ENCODE data around the gene KLK15. TPM values are rescaled to one million over a fixed set of nuclear protein-coding genes. Genes with fewer than 3 reads are reported as not detected.

Gene KLK15
- total RNA-seq, 1 donor from 2014 or later, result not detected

- TF ChIP-seq CTCF (IDR thresholded peaks at IDR 0.05; ENCODE audit: insufficient read depth, low read depth, low read length) (no peak), EZH2 (IDR thresholded peaks at IDR 0.05; ENCODE audit: insufficient read depth, low read length) (no peak)
- no peak overlapping the region for H3K27ac Mint-ChIP-seq (ENCODE audit: unreplicated experiment)
- H3K4me3 Mint-ChIP-seq (ENCODE audit: unreplicated experiment), result no peak overlapping the region
- DNase-seq (ENCODE audit: low read depth) (no peak), FAIRE-seq (no peak)
- Histone ChIP-seq H4K20me1 (ENCODE audit: insufficient read depth, low read length) (no peaks in the 10 kb centered on the region), H3K27ac (ENCODE audit: low read depth, low read length) (no peak overlapping the region), H2AFZ (ENCODE audit: low read depth, low read length) (no peak overlapping the region), H3K9me3 (ENCODE audit: insufficient read depth, low read depth, low read length) (no peaks in the 10 kb centered on the region), H3K36me3 (ENCODE audit: insufficient read depth, low read length) (no peaks in the 10 kb centered on the region), H3K27me3 (ENCODE audit: insufficient read depth, low read length) (no peaks in the 10 kb centered on the region), H3K4me1 (ENCODE audit: insufficient read depth, low read length) (no peaks in the 10 kb centered on the region), H3K4me2 (ENCODE audit: low read length) (no peak overlapping the region), H3K79me2 (ENCODE audit: insufficient read depth, low read length) (no peaks in the 10 kb centered on the region), H3K4me3 (ENCODE audit: insufficient read depth, low read depth, low read length) (no peak overlapping the region), H3K9ac (ENCODE audit: low read length) (no peak overlapping the region)
- H3K36me3 Mint-ChIP-seq (ENCODE audit: low read depth, unreplicated experiment), result no peaks in the 10 kb centered on the region
- no peaks in the 10 kb centered on the region for H3K4me1 Mint-ChIP-seq (ENCODE audit: low read depth, unreplicated experiment)
- peaks cover 52% of the 10 kb centered on the region for H3K27me3 Mint-ChIP-seq (ENCODE audit: low read depth, unreplicated experiment)
- H3K9me3 Mint-ChIP-seq (ENCODE audit: unreplicated experiment), result peaks cover 15% of the 10 kb centered on the region
Observed at GRCh38 chr19:50827476-50827875, 5.9 kb downstream of the KLK15 start.

GRCh38 chr19:50826492-50827240, 6.7 kb downstream of the KLK15 start:
- DNase-seq (ENCODE audit: low read depth), result no peak
- H3K4me3 Mint-ChIP-seq (ENCODE audit: unreplicated experiment), result no peak overlapping the region
- no peaks in the 10 kb centered on the region for H4K20me1 ChIP-seq (ENCODE audit: insufficient read depth, low read length)
- peaks cover 15% of the 10 kb centered on the region for H3K9me3 Mint-ChIP-seq (ENCODE audit: unreplicated experiment)
- no peak overlapping the region for H3K4me3 ChIP-seq (ENCODE audit: insufficient read depth, low read depth, low read length)
- no peak overlapping the region for H3K27ac Mint-ChIP-seq (ENCODE audit: unreplicated experiment)
- FAIRE-seq, result no peak
- H3K4me2 ChIP-seq (ENCODE audit: low read length), result no peak overlapping the region
- no peaks in the 10 kb centered on the region for H3K79me2 ChIP-seq (ENCODE audit: insufficient read depth, low read length)
- no peaks in the 10 kb centered on the region for H3K4me1 Mint-ChIP-seq (ENCODE audit: low read depth, unreplicated experiment)
- no peaks in the 10 kb centered on the region for H3K27me3 ChIP-seq (ENCODE audit: insufficient read depth, low read length)
- H3K9ac ChIP-seq (ENCODE audit: low read length), result no peak overlapping the region
- peaks cover 58% of the 10 kb centered on the region for H3K27me3 Mint-ChIP-seq (ENCODE audit: low read depth, unreplicated experiment)
- no peaks in the 10 kb centered on the region for H3K4me1 ChIP-seq (ENCODE audit: insufficient read depth, low read length)
- H2AFZ ChIP-seq (ENCODE audit: low read depth, low read length), result no peak overlapping the region
- H3K36me3 Mint-ChIP-seq (ENCODE audit: low read depth, unreplicated experiment), result no peaks in the 10 kb centered on the region
- no peaks in the 10 kb centered on the region for H3K36me3 ChIP-seq (ENCODE audit: insufficient read depth, low read length)
- TF ChIP-seq EZH2 (IDR thresholded peaks at IDR 0.05; ENCODE audit: insufficient read depth, low read length) (no peak), CTCF (IDR thresholded peaks at IDR 0.05; ENCODE audit: insufficient read depth, low read depth, low read length) (no peak)
- no peak overlapping the region for H3K27ac ChIP-seq (ENCODE audit: low read depth, low read length)
- H3K9me3 ChIP-seq (ENCODE audit: insufficient read depth, low read depth, low read length), result no peaks in the 10 kb centered on the region

- Mint-ChIP-seq H3K27me3 (ENCODE audit: low read depth, unreplicated experiment) (peaks cover 73% of the 10 kb centered on the region), H3K36me3 (ENCODE audit: low read depth, unreplicated experiment) (peaks cover 2% of the 10 kb centered on the region), H3K4me1 (ENCODE audit: low read depth, unreplicated experiment) (no peaks in the 10 kb centered on the region), H3K27ac (ENCODE audit: unreplicated experiment) (no peak within 1 kb of the TSS), H3K9me3 (ENCODE audit: unreplicated experiment) (peaks cover 16% of the 10 kb centered on the region), H3K4me3 (ENCODE audit: unreplicated experiment) (no peak within 1 kb of the TSS)
- Histone ChIP-seq H3K9ac (ENCODE audit: low read length) (no peak within 1 kb of the TSS), H3K4me3 (ENCODE audit: insufficient read depth, low read depth, low read length) (no peak within 1 kb of the TSS), H4K20me1 (ENCODE audit: insufficient read depth, low read length) (no peaks in the 10 kb centered on the region), H3K9me3 (ENCODE audit: insufficient read depth, low read depth, low read length) (no peaks in the 10 kb centered on the region), H2AFZ (ENCODE audit: low read depth, low read length) (no peak within 1 kb of the TSS), H3K27me3 (ENCODE audit: insufficient read depth, low read length) (peaks cover 5% of the 10 kb centered on the region), H3K36me3 (ENCODE audit: insufficient read depth, low read length) (no peaks in the 10 kb centered on the region), H3K4me2 (ENCODE audit: low read length) (no peak within 1 kb of the TSS), H3K27ac (ENCODE audit: low read depth, low read length) (no peak within 1 kb of the TSS), H3K4me1 (ENCODE audit: insufficient read depth, low read length) (no peaks in the 10 kb centered on the region), H3K79me2 (ENCODE audit: insufficient read depth, low read length) (no peaks in the 10 kb centered on the region)
- no peak for FAIRE-seq
- no peak for TF ChIP-seq CTCF (IDR thresholded peaks at IDR 0.05; ENCODE audit: insufficient read depth, low read depth, low read length)
- no peak for TF ChIP-seq EZH2 (IDR thresholded peaks at IDR 0.05; ENCODE audit: insufficient read depth, low read length)
- no peak for DNase-seq (ENCODE audit: low read depth)
Observed at GRCh38 chr19:50823389-50824042, 9.9 kb downstream of the KLK15 start, which contains the start of gene KLK1. Gene KLK1 (minus strand): TSS chr19:50823787. CDS start chr19:50823748, 39 bp downstream.

Data from astrocyte (in vitro differentiated cells and primary cell).